HG03196 (cell line): ENCODE data around the gene SIDT1.

Source experiments
- ATAC-seq: cut with Tn5 transposase; IDR thresholded peaks from one replicate; pipeline ENCODE4 v1.9.1; 2021; ENCODE audit not compliant: unreplicated experiment

Gene SIDT1

DNA sequence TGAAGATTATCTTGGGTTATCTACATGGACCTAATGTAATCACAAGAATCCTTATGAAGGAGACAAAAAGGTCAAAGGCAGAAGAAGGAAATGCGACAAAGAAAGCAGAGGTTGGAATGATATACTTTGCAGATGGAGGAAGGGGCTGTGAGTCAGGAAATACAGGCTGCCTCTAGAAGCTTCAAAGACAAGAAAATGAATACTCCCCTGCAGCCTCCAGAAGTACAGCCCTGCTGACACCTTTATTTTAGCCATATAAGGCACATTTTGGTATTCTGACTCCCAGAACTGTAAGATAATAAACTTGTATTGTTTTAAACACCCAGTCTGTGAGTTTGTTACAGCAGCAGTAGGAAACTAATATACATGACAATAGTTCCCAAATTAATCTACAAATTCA, 58.6 kb downstream of the SIDT1 start:
- no peak for ATAC-seq

DNA sequence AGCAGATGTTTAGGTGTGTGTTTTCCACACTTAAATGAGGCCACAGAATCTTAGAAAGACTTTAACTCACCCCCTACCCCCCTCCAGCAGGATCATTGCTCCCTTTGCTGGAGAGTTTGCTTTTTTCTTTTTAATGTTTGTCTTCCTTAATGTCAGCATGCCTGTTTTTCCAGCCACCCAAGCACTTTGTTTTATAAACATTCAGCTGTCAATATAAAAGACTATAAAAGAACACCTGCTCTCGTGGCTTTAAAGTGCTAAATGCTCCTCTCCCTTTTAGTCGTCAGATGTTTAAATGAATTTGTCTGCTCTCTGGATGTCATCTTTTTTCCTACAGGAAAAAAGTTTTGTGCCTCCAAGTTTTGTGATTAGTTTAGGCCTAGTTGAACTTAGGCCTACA, 61.7 kb downstream of the SIDT1 start:
- no peak for ATAC-seq

DNA sequence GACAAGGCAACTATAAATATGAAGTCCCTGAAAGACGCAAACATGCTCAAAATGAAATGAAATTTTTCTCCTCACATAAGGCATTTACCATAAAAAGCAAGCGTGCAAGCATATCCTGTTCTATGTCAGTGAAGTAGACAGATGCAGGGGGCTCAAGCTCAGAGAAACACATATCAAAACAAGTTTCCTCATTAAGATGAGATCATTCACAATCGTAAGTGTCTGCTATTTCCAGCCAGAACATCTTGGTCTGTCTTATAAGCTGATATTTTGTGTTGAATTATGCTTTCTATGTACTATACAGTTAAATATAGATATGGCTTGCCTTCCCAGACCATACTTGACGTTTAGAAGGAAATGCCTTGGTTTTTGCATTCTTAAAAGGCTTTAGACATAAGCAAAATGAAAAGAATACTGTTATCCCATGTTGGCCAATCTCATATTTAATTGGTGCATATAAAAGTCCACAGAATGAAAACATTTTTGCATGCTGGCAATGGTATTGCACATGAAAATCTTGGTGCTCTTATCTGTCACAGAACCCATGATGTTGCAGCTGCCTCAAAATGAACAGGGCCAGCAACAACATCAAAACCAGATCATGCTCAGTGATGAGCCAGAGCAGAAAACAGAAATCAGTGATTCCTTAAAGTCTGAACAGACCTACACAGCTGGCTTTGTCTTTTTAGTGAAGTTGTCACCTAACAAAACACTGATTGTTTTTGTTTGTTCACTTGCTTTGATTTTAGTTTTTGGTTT, 65.4 kb downstream of the SIDT1 start:
- no peak for ATAC-seq

DNA sequence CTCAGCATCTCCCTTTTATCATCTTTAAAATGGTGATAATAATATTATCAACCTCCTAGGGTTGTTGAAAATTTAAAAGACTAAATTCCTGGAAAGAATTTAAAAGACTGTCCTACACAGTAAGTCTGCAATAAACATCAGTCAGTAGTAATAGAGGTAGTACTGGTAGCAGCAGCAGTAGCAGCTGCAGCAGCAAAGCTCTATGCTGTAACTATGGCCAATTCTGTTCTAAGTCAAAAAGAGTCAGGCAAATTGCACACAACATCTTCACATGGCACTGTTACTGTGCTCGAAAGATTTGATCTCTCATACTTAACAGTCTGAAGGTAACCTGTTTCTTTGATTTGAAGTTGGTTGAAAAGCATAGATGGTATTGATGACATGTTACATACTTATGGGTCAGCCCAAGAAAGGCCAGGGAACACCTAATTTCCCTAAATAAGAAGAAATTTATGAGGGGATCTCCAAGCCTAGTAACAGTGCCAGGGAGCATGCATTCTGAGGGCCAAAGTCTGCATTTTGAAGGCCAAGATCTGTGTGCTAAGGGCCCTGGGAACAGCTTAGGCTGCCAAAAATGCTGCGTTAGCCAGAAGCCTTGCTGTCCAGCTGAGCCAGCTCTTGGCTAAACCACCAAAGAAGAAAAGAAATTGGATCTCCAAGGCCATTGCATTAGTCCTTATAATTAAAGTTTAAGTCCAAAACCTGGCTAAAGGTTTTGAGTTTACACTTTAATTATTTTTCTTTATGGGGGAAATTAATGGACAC, 68.2 kb downstream of the SIDT1 start:
- no peak for ATAC-seq

DNA sequence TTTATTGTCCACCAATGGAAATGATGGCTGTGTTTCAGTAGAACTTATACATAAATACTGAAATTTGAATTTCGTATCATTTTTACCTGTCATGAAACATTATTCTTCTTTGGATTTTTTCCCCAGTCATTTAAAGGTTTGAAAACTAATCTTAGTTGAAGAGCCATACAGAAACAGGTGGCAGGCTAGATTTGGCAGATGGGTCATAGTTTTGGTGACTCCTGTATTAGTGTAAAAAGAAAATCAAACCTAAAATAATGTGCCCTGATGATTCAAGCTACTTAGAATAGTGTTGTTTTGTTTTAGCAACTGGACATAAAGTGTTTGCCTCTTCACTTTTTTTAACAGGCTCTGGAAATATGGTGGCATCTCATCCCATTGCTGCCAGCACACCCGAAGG, 68.9 kb downstream of the SIDT1 start:
- no peak for ATAC-seq

DNA sequence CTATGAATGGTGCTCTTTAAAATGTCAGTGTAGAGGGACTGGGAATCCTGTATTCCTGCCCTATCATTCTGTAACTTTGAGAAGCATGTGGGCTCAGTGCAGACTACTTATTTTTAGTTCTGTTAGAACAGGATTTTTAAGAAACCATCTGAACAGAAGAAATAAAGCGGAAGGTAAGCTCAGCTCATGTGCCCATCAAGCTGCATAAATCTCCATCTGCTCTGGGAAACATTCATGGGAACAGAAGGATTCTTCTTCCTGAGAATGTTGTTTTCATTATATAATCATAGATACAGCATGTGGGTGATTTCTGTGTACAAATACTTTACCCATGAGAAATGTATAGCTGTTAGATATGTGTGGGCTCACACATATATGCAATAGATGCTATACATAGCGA, 69.9 kb downstream of the SIDT1 start:
- no peak for ATAC-seq

DNA sequence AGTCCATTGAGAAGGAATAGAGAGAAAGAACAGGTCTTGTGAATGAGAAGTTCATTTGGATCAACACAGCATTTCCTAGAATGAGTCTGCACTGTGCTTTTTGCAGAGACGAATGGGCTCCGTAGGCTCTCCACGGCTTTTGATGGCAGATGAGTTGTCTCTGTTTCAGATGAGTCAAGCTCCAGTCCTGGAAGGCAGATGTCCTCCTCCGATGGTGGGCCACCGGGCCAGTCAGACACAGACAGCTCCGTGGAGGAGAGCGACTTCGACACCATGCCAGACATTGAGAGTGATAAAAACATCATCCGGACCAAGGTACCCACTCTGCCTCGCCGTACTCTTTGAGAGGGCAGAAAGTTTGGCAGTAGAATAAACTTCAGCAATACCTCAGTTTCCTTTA, 70.5 kb downstream of the SIDT1 start:
- ATAC-seq = no peak

DNA sequence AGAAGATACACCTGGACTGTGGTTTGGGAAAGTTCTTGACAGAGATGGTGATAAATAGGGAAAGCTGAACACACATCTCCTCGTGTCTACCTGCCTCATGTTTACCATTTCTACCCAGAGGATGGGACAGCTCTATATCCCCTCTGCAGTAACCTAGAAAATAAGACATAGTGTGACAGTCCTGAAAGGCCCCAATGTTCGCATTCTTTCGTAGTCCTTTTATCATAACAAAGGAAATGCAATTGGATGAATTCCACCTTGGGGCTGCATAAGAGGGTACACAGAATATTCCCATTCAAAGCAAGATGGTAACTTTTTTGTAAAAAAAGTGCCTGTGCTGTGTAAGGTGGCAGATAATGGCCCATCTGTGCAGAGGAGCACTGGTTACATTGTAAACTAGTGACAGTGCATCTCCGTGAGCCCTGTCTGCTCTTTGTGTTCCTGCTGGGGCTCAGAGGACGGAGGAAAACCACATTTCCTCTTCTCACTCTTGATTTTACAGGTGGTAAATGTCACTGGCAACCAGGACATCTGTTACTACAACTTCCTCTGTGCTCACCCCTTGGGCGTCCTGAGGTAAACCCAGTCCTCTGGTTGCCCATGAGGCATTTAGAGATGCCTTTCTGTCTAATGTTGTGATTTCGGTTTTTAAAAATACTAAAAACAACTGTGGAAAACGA, 74.3 kb downstream of the SIDT1 start:
- ATAC-seq = peak; percentile 99

DNA sequence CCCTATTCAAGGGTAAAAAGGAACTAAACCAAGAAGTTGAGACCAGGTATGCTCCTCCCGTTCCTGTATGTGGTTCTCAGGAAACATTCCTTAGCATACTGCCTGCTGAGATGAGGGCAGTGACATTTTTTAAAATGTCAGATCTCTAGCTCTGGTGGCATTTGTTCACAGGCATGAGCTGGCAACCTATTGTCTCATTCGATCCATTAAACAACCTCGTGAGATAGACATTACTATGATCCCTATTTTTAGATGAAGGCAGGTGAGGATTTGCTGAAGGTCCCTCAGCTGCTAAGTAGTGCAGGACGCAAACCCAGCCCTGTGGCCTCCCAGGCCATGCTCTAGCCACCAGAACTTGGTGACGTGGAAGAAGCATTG, 74.9 kb downstream of the SIDT1 start:
- ATAC-seq = no peak

DNA sequence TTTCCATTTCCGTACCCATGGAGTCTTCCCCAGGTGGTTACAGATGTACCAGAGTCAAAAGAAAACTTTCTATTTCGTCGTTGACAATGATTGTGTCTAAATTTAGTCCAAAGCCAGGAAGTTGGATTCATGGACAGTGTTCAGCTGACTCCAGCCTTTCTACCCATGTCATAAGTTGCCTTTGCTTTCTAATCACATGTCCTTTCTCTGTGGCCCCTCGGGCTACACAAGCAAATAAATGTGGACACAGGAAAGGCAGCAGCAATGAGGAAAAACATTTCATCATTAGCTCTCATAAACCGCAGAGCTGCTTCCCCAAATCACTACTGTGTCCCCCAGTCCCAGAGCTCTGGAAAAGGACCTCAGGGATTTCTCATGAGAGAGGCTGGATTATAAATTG, 82.0 kb downstream of the SIDT1 start:
- no peak for ATAC-seq

DNA sequence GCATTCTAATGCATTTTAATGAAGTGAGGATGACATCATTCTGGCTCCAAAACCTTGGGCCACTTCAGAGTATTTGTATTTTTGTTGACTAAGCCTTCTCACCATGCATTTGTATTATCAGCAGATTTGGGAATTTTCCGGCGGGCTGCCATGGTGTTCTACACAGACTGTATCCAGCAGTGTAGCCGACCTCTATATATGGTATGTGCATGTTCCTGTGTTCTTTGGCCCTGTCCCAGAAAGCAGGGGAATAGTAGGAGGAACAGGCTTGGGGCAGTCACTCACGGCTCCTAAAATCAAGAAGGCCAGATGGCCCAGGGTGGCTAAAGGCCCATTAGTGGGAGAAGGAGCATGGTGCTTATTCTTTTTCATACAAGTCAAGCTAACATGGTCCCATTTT, 83.6 kb downstream of the SIDT1 start:
- ATAC-seq = no peak

DNA sequence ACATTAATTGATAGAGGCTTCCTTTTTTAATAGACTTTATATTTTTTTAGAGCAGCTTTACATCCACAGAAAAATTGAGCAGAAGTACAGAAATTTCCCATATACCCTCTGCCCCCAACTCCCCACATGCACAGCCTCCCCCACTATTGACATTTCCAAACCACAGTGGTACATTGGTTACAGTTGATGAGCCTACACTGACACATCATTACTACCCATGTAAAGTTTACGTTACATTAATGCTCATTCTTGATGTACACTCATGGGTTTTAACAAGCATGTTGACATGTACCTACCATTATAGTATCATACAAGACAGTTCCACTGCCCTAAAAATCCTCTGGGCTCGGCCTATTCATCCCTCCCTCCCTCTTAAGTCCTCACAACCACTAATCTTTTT, 85.4 kb downstream of the SIDT1 start:
- ATAC-seq = no peak

DNA sequence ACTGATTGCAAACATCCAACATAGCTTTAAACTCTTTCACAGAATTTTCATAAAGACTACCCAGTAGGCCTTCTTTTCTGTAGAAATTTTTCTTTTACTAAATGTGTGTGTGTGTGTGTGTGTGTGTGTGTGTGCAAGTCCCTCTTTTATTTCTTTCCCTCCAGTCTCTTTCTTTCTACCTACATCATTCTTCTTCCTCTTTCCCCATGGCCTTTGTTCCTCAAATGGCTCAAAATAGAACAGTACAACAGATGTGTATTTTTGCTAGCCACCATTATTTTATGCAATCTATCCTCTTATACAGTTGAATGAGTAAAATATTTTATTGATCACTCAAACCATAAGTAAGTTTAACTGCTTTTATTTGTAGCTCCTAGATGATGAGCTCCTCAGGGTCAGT, 87.7 kb downstream of the SIDT1 start:
- ATAC-seq = no peak

DNA sequence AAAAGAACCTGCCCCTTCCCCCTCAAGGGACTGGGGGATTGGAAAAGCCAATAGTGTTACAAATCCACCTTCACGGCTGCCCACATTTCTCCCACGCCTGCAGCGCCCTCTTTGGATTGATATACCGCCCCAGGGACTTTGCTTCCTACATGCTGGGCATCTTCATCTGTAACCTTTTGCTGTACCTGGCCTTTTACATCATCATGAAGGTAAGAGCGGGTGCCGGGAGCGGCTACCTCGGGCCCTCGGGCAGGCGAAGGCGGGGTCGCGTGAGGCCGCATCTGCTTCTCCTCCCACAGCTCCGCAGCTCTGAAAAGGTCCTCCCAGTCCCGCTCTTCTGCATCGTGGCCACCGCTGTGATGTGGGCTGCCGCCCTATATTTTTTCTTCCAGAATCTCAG, 91.0 kb downstream of the SIDT1 start:
- ATAC-seq = no peak

DNA sequence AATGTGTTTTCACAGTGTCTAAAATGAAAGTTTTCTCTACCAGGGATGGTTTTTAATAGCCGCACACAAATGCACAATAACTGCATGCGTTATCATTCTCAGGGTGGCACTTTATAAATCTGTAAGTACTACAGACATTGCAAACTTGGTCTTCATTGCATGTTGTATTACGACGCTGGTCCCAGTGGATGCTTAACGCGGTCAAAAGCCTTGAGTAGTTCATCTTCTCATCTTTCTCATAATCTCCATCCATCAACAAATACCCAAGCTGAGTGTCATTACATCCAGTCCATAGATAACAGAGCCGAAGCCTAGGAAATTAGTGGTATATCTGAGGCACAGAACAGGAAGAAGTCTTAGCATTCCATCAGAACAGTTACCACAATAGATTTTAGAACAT, 91.5 kb downstream of the SIDT1 start:
- no peak for ATAC-seq

DNA sequence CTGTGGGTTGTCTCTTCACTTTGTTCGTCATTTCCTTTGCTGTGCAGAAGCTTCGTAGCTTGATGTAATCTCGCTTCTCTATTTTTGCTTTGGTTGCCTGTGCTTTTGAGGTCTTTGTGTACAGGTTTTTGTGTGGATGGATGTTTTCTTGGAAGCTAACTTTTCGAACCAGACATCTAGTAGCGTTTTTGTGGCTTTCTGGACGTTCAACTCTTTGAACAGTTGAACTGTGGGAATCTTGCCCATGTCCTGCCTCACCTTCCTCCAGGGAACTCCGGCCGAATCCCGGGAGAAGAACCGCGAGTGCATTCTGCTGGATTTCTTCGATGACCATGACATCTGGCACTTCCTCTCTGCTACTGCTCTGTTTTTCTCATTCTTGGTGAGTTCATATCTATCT, 93.5 kb downstream of the SIDT1 start:
- ATAC-seq = no peak

DNA sequence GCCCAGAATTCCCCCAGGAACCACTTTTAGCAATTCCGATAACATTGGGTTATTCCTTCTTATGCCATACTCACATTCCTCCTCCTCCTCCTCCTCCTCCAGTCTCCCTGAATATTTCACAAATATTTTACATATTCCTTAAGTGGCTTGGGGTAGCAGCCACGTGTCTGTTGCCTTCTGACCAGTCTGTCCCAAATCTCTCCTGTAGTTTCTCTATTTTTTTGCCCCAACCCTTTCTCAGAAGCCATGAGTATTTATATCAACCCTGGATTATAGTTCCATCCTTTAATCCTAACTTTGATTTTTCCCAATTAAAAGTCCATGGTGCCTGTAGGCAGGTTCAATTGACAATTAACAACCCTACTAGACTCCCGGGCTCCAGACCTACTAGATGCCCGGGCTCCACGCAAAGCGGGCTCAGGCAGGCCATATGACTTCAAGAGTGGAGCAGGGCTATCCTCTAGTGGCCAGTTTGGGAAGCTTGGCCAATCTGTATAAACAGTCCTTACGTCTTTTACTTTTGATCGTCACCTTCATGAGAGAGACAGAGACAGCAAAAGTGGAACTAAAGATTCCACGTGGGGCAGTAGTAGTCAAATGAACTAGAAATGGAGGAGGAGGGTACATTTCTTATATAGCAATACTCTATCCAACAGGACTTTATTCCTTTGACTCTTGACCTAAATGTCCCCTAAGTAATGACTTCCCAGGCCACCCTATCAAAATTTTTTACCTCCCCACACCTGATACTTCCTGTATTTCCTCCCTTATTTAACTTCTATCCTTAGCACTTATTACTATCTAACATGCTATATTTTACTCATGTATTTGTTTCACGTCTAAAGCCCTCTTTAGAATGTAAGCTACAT, 94.4 kb downstream of the SIDT1 start:
- ATAC-seq = no peak

DNA sequence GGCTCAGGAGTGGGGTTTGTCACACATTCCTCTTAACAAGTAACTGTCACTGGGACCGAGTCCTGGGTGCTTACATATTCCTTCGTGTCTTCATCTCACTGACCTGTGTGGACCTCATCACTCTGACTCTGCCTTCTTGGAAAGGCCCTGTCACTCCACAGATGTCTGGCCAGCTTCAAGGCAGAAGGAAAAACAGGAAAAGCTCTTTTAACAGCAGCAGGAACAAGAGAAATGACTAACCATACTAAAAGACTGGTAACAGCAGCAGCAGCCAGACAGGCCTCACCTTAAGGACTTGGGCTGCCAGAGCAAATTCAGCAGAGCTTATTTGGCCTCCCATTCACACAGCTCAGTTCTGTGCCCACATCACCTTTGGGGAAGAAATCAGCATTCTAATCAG, 96.0 kb downstream of the SIDT1 start:
- ATAC-seq = no peak

DNA sequence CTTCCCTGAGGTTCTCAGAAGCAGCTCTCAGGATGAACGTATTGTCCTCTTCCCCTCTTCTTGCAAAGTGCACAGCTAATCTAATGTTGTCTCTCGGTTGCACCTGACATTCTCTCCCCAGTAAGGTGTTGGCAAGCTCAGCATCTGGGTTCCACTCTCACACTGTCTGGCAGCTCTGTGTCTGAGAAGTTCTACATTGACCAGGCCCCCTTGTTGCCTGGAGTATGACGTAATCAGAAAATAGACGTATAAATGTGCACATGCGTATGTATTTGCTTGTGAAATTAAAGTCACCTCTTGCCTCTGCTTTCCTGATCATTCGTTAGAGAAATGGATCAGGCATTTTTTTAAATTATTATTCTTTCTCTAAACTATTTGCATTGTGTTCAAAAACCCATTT, 96.4 kb downstream of the SIDT1 start:
- ATAC-seq = no peak

DNA sequence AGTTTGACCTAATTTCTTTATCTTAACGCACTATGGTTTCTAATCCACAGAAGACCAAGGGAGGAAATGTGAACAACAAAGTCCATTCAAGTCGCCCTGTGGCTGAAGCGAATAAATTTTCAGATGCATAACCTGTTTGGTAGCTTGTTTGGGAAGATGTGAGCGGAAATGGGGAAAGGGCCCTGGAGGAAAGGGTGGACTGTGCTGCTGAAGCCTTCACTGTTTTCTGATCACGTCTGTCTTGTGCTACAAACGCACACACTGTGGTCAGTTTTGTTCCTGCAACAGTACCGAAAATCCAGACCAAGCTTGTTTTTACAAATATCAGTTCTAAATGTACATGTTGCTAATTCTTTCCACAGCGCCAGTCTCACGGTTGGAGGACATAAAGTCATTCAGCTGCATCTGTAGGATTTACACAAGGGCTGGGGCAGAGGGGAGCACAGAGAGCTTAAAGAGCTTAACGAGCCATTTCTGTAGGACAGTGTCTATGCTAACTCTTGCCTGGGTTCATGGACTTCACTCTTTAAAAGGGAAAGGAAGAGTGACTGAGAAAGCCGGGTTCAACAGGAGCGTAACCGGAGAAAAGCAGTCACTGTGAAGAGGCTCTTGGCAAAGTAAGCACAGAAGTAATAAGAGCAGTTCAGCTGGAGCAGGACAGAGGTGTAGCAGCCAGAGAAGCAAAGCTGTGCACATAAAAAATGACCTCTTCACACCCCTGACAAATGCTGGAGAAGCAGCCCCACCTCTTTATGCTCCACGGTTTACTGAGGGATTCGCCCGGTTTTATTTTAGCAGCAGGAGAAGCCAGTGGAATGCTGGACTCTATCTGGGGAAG, 97.4 kb downstream of the SIDT1 start:
- no peak for ATAC-seq
